Fibroblast of villous mesenchyme (primary cell): ENCODE data around the gene STAB1. TPM values are rescaled to one million over a fixed set of nuclear protein-coding genes. Genes with fewer than 3 reads are reported as not detected.

Source experiments
- DNase-seq: peaks from one replicate; pipeline ENCODE4 v3.0.0-alpha.2; 2010; ENCODE audit warnings: low read depth
- H3K4me3 ChIP-seq: 2 replicates; pipeline ENCODE4 v1.5.1; 2011; ENCODE audit warnings: low read depth, mild to moderate bottlenecking, low read length
- total RNA-seq: library from RNA; depleted of rRNA; stranded (reverse); fragments of >200 nt; gene quantifications from 2 replicates; pipeline ENCODE4 v1.2.3, GENCODE V29; 2012
- TF ChIP-seq, protein P1 (sequence below): IDR thresholded peaks from 2 replicates; pipeline ENCODE4 v1.5.1; 2012; ENCODE audit warnings: low read depth, mild to moderate bottlenecking, low read length; ENCODE audit not compliant: insufficient read depth

The STAB1 gene
- total RNA-seq, 1 donor: 0.43 TPM

DNA sequence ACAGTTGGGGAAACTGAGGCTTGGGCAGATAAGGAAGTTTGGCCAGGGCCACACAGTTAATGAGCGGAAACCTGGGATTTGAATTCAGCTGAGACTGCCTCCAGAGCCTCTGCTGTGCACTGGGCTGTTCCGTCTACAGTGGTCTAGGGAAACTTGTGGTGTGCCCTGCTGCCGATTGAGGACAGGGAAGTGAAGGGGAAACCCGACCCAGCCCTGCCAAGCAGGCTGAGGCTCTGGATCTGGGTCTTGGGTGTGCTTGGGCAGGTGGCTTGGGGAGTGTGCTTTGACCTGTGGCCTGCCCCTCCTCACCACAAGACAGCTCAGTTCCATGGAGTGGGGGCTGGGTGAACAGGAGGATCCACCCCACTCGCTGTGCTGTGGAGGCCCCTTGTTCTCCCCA, 22.1 kb upstream of the STAB1 start:
- no peak for DNase-seq
- no peak overlapping the region for H3K4me3 ChIP-seq
- TF ChIP-seq, protein P1, sequence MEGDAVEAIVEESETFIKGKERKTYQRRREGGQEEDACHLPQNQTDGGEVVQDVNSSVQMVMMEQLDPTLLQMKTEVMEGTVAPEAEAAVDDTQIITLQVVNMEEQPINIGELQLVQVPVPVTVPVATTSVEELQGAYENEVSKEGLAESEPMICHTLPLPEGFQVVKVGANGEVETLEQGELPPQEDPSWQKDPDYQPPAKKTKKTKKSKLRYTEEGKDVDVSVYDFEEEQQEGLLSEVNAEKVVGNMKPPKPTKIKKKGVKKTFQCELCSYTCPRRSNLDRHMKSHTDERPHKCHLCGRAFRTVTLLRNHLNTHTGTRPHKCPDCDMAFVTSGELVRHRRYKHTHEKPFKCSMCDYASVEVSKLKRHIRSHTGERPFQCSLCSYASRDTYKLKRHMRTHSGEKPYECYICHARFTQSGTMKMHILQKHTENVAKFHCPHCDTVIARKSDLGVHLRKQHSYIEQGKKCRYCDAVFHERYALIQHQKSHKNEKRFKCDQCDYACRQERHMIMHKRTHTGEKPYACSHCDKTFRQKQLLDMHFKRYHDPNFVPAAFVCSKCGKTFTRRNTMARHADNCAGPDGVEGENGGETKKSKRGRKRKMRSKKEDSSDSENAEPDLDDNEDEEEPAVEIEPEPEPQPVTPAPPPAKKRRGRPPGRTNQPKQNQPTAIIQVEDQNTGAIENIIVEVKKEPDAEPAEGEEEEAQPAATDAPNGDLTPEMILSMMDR: no peak

DNA sequence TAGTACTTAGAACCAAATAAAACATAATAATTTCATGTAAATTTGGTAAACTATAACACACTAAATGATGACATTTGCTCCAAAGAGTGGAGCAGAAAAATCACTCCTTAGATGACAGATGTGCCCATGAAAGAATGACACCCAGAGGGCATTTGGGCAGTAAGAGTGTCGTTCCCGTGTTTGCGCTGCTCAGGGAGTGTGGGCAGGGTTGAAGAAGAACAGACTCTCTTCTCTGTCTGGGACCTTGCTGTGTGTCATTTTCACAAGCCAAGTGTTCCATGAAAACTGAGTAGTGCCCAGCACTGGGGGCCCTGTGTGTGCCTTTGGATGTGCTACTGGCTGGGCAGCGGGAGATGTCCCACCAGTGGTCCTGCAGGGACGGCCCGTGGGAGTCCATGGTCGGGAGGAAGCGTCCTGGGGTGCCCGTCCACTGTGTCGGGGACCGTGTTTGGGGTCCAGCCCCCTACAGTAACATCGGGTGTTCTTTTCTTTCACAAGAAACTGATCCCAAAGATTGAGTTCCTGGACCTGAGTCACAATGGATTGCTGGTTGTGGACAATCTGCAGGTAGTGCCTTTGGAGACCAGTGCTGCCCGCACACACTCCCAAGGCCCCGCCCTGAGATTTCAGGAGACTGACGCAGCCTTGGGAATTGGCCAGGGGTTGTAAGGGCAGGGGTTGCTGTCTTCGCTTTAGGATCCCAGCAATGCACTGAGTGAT, 17.9 kb upstream of the STAB1 start:
- no peak for DNase-seq
- TF ChIP-seq, protein P1: no peak

GRCh38 chr3:52477796-52478095, 17.4 kb upstream of the STAB1 start:
- TF ChIP-seq, protein P1: no peak
- no peak overlapping the region for H3K4me3 ChIP-seq
- DNase-seq: no peak

More for the DNA sequence above, 17.9 kb upstream of the STAB1 start:
- no peak overlapping the region for H3K4me3 ChIP-seq

GRCh38 chr3:52479037-52479876, 15.9 kb upstream of the STAB1 start:
- TF ChIP-seq, protein P1: no peak
- H3K4me3 ChIP-seq: no peak overlapping the region
- DNase-seq: no peak

DNA sequence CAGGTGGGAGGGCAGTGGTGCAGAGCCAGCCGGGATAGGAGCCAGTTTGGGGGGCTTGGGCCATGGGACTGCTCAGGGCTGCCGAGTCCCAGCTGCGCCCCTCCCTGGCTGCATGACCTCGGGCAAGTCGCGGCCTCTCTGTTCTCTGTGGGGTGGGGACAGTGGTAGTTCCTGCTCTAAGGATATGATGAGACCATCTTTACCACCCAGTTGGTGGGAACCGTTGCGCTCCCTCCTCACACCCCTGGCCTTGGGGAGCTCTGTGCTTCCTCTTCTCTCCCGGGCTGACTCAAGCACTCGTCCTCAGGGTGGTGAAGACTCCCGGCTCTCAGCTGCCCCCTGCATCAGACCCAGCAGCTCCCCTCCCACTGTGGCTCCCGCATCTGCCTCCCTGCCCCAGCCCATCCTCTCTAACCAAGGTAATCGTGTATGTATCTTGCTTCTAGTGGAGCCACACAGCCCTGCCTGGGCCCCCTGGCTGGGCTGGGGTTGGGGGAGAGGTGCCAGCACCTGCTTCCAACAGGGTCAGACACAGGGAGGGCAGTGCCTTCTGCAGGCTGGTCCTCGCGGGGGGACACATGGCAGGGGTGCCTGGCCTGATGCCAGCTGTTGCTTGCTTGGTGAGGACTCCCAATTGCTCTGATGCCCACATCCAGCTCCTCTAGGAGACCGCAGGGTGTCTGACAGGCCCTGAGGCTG, 15.1 kb upstream of the STAB1 start:
- H3K4me3 ChIP-seq: no peak overlapping the region
- TF ChIP-seq, protein P1: no peak
- no peak for DNase-seq

GRCh38 chr3:52480768-52481715, 14.1 kb upstream of the STAB1 start:
- TF ChIP-seq, protein P1: no peak
- DNase-seq: no peak
- H3K4me3 ChIP-seq: no peak overlapping the region
